LNCAP (cell line): ENCODE data around the gene FSTL5.

ENCODE experiments used
- CTCF ChIP-seq: fragments of 450-650 bp; IDR thresholded peaks from 2 replicates; pipeline ENCODE4 v1.5.1; 2017; ENCODE audit warnings: mild to moderate bottlenecking

Gene FSTL5

DNA sequence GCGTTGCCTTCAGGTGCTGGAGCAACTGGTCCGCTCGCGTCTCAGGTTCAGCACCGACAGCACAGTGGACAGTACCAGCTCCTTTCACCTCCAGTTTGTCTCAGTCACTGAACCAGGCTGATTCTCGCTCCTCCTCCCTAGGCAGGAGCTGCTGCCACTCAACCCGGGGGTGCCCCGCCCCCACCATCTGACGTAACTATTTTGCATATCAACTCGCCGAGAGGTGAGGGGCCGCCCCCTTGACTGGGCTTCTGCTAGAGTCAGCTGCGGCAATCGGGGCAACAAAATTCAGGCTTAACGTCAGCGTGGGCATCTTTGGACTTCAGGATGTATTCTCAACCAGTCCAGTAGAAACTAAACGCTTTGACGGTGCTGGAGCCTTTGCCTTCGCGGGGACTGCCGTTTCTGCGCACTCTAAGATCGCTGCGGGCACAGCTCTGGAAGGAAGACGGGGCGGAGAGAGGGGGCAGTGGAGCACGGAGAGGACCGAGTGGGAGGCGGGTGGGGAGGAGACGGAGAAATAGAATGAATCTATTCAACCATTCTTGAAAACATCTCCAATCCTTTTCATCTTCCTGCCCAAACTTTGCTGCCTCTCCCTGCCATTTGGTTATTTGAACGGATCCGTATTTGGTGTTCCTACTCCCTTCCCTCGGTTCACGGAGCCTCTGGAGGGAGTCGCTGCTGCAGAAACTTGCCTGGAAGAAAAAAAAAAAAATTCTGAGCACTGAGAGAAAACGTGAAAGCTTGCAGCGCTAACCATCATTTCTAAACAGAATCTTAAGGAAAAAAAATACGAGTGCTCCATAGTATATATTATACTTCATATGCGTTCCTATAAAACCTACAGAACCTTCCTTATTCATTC, at the start of gene FSTL5:
Gene FSTL5, minus strand, starts transcription at position 109 of the 868 bp plus-strand sequence. CDS start 52,604 bp downstream, outside the sequence.
- TF ChIP-seq CTCF: no peak

GRCh38 chr4:162209706-162210105, 45.9 kb upstream of the FSTL5 start:
- TF ChIP-seq CTCF: no peak

- TF ChIP-seq CTCF: no peak
These were observed 37.9 kb upstream of the FSTL5 start for GRCh38 chr4:162201673-162202072.

GRCh38 chr4:162170509-162170908, 6.7 kb upstream of the FSTL5 start:
- TF ChIP-seq CTCF: no peak

GRCh38 chr4:162164906-162165510, 1.2 kb upstream of the FSTL5 start:
- TF ChIP-seq CTCF: no peak

- no peak for TF ChIP-seq CTCF
These were observed 1.1 kb downstream of the FSTL5 start for GRCh38 chr4:162162672-162163071.

DNA sequence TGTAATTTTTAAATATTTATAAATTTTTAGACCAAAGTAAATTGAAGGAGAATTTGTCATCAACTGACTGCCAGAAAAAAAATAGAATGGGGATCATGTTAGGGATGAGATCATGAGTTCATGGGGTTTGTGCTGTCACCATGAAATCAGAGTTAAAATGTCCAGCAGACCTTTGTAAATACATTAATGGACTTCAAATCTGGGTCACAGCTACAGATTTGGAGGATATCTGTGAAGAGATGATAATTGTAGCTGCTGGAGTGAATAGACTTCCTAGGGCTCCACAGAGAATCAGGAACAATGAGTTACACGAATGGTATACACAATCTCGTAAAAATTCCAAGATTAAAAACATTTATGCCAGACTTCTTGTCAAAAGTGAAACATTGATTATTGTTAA, 6.6 kb downstream of the FSTL5 start:
- no peak for TF ChIP-seq CTCF
